BJ (cell line): ENCODE measurements around the gene LDLRAD1. TPM values are rescaled to one million over a fixed set of nuclear protein-coding genes. Genes with fewer than 3 reads are reported as not detected.
"Not testable (repeated sequence)": the region's sequence is repeated elsewhere in the genome, so short reads cannot be mapped to it uniquely, and the experiment has no call there.

Source experiments
- CTCF ChIA-PET: fragments of 350-600 bp; formaldehyde crosslinking; extraction: SDS; loops from one replicate; lab custom pipeline; 2021; ENCODE audit warnings: antibody characterized with exemption, inconsistent platforms; lab: Yijun Ruan, JAX
- POLR2A ChIA-PET: fragments of 300-600 bp; sonication (Branson Sonifier 250); formaldehyde crosslinking; extraction: SDS; loops from one replicate; lab custom pipeline; 2021; ENCODE audit warnings: antibody characterized with exemption; lab: Charles Lee
- DNase-seq: peaks from one replicate; pipeline ENCODE4 v3.0.0-alpha.2; 2011; ENCODE audit warnings: low read depth
- H3K27me3 ChIP-seq: 2 replicates; pipeline ENCODE4 v1.6.0; 2011; ENCODE audit warnings: low read length; ENCODE audit not compliant: control insufficient read depth, insufficient read depth
- H3K36me3 ChIP-seq: 2 replicates; pipeline ENCODE4 v1.5.1; 2011; ENCODE audit warnings: low read length; ENCODE audit not compliant: control insufficient read depth, insufficient read depth
- H3K4me3 ChIP-seq: 2 replicates; pipeline ENCODE4 v1.5.1; 2011; ENCODE audit warnings: low read depth, mild to moderate bottlenecking, control low read depth, low read length
- polyA plus RNA-seq: library from polyadenylated mRNA; depleted of rRNA; stranded (reverse); fragments of >200 nt; gene quantifications from 2 replicates; pipeline ENCODE4 v1.2.3, GENCODE V29; 2011
- TF ChIP-seq, protein P1 (sequence below): IDR thresholded peaks from 2 replicates; pipeline ENCODE4 v1.5.1; 2011; ENCODE audit warnings: low read depth, mild to moderate bottlenecking, control low read depth, inconsistent platforms, low read length, moderate library complexity; ENCODE audit not compliant: insufficient read depth

The LDLRAD1 gene
- polyA plus RNA-seq, 1 experiment = not detected

- POLR2A ChIA-PET = no interaction called here
- Histone ChIP-seq H3K4me3 (no peak overlapping the region), H3K27me3 (no peaks in the 10 kb centered on the region), H3K36me3 (no peaks in the 10 kb centered on the region)
- no peak for DNase-seq
- TF ChIP-seq, protein P1, sequence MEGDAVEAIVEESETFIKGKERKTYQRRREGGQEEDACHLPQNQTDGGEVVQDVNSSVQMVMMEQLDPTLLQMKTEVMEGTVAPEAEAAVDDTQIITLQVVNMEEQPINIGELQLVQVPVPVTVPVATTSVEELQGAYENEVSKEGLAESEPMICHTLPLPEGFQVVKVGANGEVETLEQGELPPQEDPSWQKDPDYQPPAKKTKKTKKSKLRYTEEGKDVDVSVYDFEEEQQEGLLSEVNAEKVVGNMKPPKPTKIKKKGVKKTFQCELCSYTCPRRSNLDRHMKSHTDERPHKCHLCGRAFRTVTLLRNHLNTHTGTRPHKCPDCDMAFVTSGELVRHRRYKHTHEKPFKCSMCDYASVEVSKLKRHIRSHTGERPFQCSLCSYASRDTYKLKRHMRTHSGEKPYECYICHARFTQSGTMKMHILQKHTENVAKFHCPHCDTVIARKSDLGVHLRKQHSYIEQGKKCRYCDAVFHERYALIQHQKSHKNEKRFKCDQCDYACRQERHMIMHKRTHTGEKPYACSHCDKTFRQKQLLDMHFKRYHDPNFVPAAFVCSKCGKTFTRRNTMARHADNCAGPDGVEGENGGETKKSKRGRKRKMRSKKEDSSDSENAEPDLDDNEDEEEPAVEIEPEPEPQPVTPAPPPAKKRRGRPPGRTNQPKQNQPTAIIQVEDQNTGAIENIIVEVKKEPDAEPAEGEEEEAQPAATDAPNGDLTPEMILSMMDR = no peak
- CTCF ChIA-PET = interaction anchor here (0.7 kb wide), 1 partner anchor 500 kb away, joined by 3 read pairs; no protein-coding TSS in a partner anchor
These were observed 38.1 kb downstream of the LDLRAD1 start for GRCh38 chr1:53979712-53980450.

DNA sequence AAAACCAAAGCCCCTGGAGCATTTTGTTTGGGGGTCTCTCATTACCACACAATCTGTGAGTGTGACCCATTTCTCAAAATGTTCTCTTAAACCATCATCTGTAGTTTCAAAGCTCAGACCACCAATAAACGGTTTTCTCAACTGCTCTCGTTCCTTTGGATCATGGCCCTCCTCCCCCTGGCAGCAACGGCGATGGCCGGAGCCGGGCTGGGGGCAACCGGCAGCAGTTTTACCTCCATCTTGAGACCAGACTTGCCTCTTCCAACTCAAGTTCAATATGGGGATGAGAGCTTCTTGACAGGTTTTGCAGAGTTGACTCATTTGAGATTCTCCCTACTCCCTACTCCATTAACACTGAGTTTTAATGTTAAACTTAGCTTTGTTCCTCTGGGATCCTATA lies 42.1 kb downstream of the LDLRAD1 start:
- no peak for DNase-seq
- TF ChIP-seq, protein P1 = no peak
- Histone ChIP-seq H3K27me3 (no peaks in the 10 kb centered on the region), H3K4me3 (no peak overlapping the region), H3K36me3 (no peaks in the 10 kb centered on the region)
- CTCF ChIA-PET = no interaction called here
- POLR2A ChIA-PET = no interaction called here

DNA sequence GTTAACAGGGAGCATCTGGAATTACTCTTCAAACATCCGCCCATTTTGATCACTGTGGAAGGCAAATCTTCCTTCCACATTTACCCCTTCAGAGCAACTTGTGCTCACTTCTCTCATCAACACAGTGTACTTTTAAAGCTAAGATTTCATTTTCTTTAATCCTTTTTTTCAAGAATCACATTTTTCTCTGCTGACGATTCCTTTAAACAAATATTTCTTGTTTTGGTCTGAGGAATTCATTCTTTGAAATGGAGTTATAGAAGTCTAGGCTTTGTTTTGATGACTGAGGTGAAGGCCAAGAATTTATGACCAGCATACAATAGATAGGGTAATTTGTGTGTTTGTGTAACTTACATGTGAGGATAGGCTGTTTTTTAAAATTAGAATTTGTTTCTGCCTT lies 46.3 kb downstream of the LDLRAD1 start:
- H3K4me3 ChIP-seq = no peak overlapping the region
- CTCF ChIA-PET = interaction anchor here (2.0 to 2.1 kb wide), 2 partner anchors 13 to 111 kb away, joined by 6 read pairs; no protein-coding TSS in a partner anchor
- H3K27me3 ChIP-seq = no peaks in the 10 kb centered on the region
- POLR2A ChIA-PET = interaction anchor here (1.3 kb wide), 1 partner anchor 11 kb away, joined by 4 read pairs; no protein-coding TSS in a partner anchor
- no peak for DNase-seq
- TF ChIP-seq, protein P1 = no peak
- H3K36me3 ChIP-seq = peaks cover 4% of the 10 kb centered on the region

DNA sequence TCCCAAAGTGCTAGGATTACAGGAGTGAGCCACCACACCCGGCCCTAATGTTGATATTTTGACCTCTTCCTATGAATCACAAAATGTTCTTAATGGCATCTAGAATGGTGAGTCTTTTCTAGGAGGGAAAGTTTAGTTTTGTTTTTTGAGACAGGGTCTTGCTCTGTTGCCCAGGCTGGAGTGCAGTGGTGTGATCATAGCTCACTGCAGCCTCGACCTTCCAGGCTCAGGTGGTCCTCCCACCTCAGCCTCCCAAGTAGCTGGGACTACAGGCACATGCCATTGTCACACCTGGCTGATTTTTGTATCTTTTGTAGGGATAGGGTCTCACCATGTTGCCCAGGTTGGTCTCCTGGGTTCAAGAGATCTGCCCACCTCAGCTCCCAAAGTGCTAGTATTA lies 48.7 kb downstream of the LDLRAD1 start:
- H3K36me3 ChIP-seq, H3K4me3 ChIP-seq, H3K27me3 ChIP-seq, DNase-seq, CTCF ChIA-PET, POLR2A ChIA-PET: not testable (repeated sequence)

DNA sequence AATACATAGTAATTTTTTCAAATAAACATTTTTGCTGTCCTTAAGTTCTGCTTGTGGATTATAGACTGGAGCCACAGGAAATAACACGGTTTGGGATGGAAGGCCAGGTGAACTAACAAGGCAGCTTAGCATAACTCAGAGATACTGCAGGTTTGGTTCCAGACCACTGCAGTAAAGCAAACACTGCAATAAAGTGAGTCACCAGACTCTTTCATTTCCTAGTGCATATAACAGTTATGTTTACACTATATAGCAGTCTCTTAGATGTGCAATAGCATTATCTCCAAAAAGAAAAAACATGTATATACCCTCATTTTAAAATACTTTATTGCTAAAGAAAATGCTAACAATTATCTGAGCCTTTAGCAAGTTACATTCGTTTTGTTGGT lies 49.9 kb downstream of the LDLRAD1 start:
- H3K27me3 ChIP-seq = no peaks in the 10 kb centered on the region
- H3K36me3 ChIP-seq = peaks cover 9% of the 10 kb centered on the region
- TF ChIP-seq, protein P1 = no peak
- no peak for DNase-seq
- H3K4me3 ChIP-seq = no peak overlapping the region
- POLR2A ChIA-PET = no interaction called here
- CTCF ChIA-PET = interaction anchor here (1.1 kb wide), 1 partner anchor 107 kb away, joined by 3 read pairs; no protein-coding TSS in a partner anchor
